ENCODE measurements around the gene FGFBP1. TPM values are rescaled to one million over a fixed set of nuclear protein-coding genes. Genes with fewer than 3 reads are reported as not detected.
A peak's percentile ranks its signal among the peaks of the same experiment; 100 is the strongest.

The FGFBP1 gene
- total RNA-seq, 1 donor from 2014 or later = 22.9 TPM

GRCh38 chr4:15944895-15945294 lies 6.4 kb upstream of the FGFBP1 start:
- Histone ChIP-seq H3K4me3 (ENCODE audit: low read depth, low read length) (no peak overlapping the region), H3K27me3 (ENCODE audit: control insufficient read depth, insufficient read depth, low read length) (no peaks in the 10 kb centered on the region), H3K36me3 (ENCODE audit: control insufficient read depth, insufficient read depth, low read length) (no peaks in the 10 kb centered on the region)
- DNase-seq (ENCODE audit: low read depth) (no peak), FAIRE-seq (no peak)
- TF ChIP-seq CTCF (IDR thresholded peaks at IDR 0.05; ENCODE audit: insufficient read depth, low read length, severe bottlenecking) = no peak

GRCh38 chr4:15942283-15942682 lies 3.7 kb upstream of the FGFBP1 start:
- H3K4me3 ChIP-seq (ENCODE audit: low read depth, low read length) = no peak overlapping the region
- no peak for DNase-seq (ENCODE audit: low read depth)
- no peak for TF ChIP-seq CTCF (IDR thresholded peaks at IDR 0.05; ENCODE audit: insufficient read depth, low read length, severe bottlenecking)
- no peaks in the 10 kb centered on the region for H3K36me3 ChIP-seq (ENCODE audit: control insufficient read depth, insufficient read depth, low read length)
- FAIRE-seq = no peak
- H3K27me3 ChIP-seq (ENCODE audit: control insufficient read depth, insufficient read depth, low read length) = no peaks in the 10 kb centered on the region

GRCh38 chr4:15938182-15938581 lies 358 bp downstream of the FGFBP1 start:
- DNase-seq (ENCODE audit: low read depth) = peak; percentile 90
- Histone ChIP-seq H3K27me3 (ENCODE audit: control insufficient read depth, insufficient read depth, low read length) (no peaks in the 10 kb centered on the region), H3K36me3 (ENCODE audit: control insufficient read depth, insufficient read depth, low read length) (peaks cover 4% of the 10 kb centered on the region), H3K4me3 (ENCODE audit: low read depth, low read length) (peak overlapping the region; percentile 49)
- peak; percentile 7 for FAIRE-seq
- TF ChIP-seq CTCF (IDR thresholded peaks at IDR 0.05; ENCODE audit: insufficient read depth, low read length, severe bottlenecking) = no peak

- TF ChIP-seq CTCF (IDR thresholded peaks at IDR 0.05; ENCODE audit: insufficient read depth, low read length, severe bottlenecking) = peak; percentile 7
- peak overlapping the region; percentile 49 for H3K4me3 ChIP-seq (ENCODE audit: low read depth, low read length)
- H3K36me3 ChIP-seq (ENCODE audit: control insufficient read depth, insufficient read depth, low read length) = peaks cover 4% of the 10 kb centered on the region
- FAIRE-seq (peak; percentile 86), DNase-seq (ENCODE audit: low read depth) (peak; percentile 90)
- no peaks in the 10 kb centered on the region for H3K27me3 ChIP-seq (ENCODE audit: control insufficient read depth, insufficient read depth, low read length)
Measured at GRCh38 chr4:15936495-15936894, 2.0 kb downstream of the FGFBP1 start.

- no peak for DNase-seq (ENCODE audit: low read depth)
- no peak for FAIRE-seq
- Histone ChIP-seq H3K4me3 (ENCODE audit: low read depth, low read length) (peak overlapping the region; percentile 3), H3K36me3 (ENCODE audit: control insufficient read depth, insufficient read depth, low read length) (peaks cover 4% of the 10 kb centered on the region), H3K27me3 (ENCODE audit: control insufficient read depth, insufficient read depth, low read length) (no peaks in the 10 kb centered on the region)
- TF ChIP-seq CTCF (IDR thresholded peaks at IDR 0.05; ENCODE audit: insufficient read depth, low read length, severe bottlenecking) = no peak
Measured at GRCh38 chr4:15935504-15936402, 2.8 kb downstream of the FGFBP1 start.

All from bronchial epithelial cell (primary cell).